Measurements from ENCODE around the gene ADNP2.

ADNP2 gene

DNA sequence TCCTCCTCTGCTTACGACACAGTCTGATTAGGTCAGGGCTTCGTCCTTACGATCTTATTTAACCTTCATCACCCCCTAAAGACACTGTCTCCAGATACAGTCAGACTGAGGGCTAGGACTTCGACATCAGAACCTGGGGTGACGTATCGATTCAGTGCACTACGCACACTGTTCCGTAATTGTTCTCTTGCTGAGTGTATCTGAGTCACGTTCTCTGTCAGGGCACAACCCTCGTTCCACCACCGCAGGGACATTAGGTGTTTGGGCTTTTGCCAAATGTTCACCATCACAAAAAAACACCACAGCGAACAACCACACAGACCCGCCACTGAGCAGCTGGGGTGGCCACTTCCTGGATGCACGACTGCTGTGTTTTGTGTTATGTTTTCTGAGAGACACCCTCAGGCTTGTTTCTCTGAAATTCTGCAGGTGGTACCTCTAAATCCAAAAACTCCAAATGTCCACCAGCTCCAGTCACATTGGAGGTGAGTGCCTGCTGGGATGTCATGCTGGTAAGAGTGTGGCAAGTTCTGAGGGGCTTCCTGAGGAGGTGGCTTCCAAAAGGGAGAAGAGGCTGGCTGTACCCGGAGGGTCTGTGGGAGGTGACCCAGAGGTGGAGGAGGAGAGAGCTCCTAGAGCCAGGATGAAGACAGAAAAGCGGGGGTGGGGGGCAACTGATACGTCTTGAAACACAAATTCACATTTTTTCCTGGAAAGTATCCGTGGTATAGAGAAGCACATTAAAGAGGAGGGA, 66.6 kb downstream of the ADNP2 start:
- no peak for DNase-seq

DNA sequence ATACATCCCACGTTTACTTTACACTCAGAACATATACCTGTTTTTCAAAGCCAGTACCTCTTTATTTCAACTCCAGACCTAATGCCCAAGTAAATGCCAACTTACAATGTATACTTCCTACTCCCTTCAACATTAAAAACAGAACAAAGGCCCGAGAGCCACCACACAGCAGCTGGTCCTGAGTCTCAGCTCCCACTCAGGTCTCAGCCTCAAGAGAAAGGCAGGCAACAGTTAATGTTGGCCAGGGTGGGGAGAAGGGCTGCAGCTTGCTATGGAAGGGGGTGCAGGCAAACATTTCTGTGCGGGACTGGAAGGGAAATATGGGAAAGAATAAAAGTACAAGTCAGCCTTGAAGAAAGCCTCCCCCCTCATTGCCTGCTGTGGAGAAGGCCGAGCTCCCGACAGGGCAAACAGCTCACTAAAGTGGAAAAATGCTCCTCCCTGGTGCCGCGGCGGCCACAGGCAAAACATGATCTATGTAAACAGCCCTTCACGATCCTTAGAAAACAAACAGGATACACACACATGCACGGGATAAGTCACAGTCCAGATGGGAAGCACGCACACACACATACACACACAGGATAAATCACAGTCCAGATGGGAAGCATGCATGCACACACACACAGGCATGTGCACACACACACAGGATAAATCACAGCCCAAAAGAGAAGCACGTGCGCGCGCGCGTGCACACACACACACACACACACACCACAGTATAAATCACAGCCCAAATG, 67.4 kb downstream of the ADNP2 start:
- no peak for DNase-seq

DNA sequence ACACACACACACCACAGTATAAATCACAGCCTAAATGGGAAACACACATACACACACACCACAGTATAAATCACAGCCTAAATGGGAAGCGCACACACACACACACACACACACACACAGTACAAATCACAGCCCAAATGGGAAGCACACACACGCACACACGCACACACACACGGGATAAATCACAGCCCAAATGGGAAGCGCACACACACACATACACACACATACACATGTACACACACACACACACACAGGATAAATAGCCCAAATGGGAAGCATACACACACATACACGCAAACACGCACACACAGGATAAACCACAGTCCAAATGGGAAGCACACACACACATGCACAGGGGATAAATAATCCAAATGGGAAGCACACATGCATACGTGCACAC, 68.1 kb downstream of the ADNP2 start:
- DNase-seq, result no peak

DNA sequence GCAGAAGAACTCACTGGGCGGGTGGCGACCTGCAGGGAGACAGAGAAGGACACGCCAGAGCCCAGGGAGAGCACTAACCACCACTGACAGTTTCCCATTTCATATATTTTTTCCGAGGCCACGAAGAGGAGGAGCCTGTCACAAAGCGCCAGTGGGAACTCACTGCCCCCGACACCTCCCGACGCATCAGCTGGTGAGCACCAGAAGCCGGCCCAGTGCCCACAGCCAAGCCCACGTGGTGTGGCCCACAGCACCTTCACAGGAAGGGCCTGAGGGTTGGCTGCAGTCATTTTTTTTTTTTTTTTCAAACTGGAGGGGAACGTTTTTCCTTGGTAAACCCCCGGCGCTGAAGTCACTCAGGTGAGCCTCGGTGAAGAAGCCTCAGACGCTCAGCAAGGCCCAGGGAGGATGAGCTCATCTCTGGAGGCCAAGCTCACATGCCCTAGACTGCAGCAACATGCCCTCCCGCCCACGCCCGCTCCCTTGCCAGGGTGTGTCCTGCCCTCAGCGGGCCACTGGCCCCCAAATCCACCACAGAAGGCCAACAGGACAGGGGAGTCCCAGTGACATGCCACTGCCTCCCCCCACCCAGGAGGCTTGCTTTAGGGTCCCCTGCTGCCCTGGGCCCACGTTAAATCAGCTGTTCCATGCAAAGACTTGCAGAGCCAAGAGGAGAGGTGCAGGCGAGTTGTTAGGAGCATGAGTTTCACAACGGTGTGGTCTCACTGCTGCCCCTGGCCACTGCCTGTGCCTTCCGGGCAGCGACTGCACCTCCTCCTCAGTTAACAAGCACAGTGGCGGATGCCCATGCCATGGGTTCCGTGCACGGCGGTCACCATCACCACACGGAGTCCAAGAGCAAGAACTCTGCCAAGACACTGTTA, 70.1 kb downstream of the ADNP2 start:
- no peak for DNase-seq

DNA sequence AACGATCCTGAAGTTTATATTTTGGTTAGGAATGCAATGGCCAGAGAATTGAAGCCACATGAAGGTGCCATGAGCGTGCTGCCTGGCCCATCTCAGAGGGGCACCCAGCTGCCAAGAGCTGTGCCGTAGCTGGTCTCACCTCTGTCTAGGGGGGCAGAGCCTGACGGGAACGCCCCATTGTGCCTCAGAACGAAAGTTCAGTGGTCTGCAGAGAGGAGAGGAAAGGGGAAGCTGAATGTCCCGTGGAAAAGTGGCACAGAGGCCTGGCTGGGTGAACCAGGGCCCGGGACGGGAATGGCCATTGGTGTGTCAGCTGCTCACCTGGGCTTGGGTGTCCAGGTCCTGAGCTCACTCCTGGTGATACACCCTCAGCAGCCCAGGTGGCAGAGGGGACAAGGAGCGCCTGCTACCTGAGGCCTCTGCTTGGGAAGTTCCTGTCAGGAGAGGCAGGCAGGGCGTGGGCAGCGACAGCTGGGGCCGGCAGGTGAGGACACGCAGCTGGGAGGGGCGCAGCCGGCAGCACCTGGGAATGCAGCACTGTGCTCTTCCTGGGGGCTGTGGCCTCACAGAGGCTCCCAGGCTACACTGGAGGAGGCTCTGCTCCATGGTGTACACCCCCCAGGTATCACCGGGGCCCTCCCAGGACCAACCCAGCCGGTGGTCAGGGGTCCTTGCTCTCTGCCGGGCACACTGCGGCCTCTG, 70.9 kb downstream of the ADNP2 start:
- DNase-seq, result no peak

DNA sequence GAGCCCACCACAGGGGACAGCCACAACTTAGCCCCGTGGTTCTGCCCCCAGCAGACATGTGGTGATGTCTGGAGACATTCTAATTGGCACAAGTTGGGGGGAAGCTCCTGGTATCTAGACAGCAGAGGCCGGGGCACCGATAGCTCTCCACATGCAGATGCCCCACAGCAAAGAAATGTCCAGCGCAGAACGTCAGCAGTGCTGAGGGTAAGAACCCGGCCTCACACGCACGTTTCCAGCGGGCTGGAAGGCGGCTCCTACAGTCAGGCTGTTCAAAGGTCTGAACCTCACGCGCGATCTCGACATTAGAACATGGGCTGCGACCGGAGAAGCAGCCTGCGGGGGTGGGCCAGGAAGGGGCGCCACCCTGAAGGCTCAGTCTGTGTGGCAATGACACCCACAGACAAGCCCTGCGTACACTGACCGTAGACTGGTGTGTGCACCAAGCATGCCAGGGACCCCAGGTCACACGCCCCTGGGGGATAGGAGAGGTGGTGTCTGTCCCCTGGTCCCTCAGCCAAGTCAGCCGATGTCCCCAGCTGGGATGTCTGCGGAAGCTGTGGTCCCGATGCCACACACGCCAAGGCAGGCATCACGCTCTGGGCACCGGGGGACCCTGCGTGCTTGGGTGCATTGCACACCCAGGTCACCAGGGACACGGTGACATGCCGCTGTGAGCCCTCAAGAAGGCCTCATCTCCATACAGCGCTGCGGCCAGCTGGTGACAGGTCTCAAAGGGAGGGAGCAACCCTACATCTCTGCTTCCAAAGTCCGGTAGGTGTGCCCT, 71.9 kb downstream of the ADNP2 start:
- DNase-seq, result no peak

DNA sequence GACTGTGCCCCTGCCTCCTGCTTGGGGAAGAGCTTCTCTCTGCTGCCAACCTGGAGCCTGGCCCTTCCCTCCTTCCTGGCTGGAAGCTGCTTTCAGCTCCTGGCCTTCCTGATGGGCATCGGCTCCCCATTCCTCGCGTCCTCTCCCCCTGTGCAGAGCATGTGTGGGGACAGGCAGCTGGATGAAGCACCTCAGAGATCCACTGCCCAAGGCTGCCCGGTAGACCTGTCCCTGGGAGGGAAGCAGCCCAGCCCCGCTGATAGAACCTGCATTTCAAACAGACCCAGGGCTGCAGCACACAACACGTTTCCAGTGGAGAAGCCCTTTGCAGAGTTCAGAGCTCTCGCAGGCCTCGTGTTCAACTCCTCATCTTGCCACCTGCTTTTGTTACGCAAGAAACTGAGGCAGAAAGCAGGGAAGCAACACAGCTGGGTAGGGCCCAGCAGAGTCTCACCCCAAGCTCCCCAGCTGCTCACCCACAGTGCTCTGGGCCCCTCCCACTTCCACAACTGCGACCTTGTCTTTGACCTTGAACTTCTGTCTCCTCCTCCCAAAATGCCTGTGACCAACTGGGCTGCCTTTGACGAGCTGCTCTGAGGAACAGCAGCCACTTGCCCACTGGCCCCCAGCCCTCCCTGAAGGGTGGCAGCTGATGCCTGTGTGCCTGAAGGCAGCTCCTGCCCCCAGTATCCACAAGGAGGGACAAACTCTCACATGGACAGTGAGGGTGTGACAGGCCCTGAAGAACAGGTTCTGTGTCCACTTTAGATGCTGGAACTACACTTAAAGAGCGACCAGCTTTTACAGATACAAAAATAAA, 72.8 kb downstream of the ADNP2 start:
- DNase-seq, result no peak

DNA sequence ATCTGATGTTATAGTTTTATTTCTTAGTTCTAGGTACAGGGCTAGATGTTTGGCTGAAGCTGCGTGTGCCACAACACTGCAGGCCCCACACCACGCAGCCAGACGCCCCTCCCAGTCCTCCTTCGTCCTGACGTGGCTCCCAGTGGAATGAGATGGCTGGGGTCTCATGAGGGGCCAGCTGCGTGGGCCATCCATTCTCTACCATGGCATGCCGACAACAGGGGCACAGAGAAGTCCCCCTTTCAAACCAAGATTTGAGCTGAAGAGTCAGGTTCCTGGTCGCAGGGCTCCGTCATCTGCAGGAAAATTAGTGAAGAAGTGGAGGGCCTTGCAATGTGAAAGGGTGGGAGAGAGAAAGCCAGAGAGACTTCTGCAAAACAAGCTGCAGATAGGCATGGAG, 73.8 kb downstream of the ADNP2 start:
- DNase-seq, result no peak

DNA sequence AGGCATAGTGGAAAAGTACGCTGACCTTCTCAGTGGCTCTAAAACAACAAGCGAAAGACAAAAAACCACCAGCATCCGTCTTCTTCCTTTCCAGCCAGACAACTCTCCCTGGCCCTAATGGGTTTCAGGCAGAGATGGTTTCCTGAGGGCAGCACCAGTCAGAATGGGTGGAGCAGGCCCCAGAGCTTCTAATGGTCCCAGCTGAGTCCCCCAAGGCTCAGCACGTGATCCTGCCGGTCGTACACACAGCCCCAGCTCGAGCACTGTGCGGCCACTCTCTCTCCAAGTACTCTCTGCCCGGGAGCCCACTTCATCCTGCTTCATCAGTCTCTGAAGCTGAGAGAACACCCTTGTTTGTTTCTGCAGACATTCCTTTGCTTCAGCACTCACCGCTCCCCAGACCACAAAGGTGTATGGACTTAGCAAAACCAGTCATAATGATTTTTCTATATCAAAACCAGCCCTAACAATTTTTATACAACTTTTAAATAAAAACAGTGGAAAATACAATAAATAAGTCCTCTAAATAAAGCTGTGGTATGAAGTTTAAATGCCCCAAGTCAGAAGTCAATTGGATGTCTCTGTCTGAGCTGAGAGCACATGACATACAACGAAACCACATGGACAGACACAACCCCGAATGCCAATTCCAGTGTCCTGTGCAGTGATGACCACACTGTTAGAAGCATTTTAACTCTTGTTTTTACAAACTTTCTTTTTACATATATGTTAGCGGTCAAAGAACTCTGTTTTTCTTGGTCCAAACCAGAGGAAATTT, 74.4 kb downstream of the ADNP2 start:
- no peak for DNase-seq

DNA sequence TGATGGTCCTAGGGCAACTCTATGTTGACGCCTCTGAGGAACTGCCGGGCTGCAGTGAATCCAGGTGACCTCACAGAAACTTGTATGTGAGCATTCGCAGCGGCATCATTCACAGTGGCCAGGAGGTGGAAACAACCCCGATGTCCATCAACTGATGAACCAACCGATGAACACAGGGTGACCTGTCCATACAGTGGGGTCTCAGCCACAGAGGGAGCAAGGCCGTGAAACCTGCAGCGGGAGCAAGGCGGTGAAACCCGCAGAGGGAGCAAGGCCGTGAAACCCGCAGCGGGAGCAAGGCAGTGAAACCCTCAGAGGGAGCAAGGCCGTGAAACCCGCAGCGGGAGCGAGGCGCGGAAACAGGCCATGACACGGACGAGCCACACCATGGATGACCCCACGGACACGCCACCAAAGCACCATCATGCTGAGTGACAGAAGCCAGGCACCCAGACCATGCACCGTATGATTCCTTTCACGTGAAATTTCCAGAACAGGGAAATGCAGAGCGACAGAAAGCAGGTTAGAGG, 75.2 kb downstream of the ADNP2 start:
- DNase-seq, result no peak

DNA sequence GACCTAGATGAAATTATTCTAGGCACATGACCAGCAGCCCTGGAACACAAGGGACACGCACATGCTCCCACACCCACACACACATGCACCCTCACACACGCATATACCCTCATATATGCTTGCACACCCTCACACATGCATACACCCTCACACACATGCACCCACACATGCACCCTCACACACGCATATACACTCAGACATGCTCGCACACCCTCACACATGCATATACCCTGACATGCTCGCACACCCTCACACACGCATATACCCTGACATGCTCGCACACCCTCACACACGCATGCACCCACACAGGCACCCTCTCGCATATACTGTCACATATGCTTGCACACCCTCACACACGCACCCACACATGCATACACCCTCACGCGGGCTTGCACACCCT, 76.5 kb downstream of the ADNP2 start:
- DNase-seq, result no peak

DNA sequence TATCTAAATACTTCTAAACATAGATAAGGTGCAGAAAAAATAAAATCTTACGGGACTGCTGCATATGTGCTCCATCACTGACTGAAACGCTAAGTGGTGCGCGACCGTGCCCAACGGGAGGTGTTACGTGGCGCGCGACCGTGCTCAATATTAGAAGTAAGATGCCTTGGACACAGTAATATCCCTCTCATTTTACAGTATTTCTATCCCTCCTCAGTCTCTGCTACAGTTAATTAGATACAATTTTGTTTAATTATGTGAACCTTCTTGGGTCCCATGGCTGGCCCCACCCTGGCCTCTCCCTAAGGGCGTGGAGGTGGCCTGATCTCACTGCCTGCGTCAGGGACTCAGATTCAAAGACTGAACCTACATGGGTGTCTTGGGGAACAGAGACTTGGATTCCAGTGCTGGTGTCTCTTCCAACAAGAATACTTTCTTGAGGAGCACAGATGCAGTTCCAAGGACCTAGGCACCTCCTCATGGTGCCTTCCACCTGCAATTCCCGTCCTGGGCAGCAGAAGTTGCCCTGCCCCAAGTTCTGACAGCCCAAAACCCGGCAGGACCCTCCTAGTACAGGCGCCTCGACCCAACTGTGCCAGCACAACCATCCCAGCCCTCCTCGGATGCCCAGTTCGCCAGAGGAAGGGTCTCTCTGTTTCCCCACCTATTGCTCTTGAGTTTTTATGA, 79.0 kb downstream of the ADNP2 start:
- no peak for DNase-seq

DNA sequence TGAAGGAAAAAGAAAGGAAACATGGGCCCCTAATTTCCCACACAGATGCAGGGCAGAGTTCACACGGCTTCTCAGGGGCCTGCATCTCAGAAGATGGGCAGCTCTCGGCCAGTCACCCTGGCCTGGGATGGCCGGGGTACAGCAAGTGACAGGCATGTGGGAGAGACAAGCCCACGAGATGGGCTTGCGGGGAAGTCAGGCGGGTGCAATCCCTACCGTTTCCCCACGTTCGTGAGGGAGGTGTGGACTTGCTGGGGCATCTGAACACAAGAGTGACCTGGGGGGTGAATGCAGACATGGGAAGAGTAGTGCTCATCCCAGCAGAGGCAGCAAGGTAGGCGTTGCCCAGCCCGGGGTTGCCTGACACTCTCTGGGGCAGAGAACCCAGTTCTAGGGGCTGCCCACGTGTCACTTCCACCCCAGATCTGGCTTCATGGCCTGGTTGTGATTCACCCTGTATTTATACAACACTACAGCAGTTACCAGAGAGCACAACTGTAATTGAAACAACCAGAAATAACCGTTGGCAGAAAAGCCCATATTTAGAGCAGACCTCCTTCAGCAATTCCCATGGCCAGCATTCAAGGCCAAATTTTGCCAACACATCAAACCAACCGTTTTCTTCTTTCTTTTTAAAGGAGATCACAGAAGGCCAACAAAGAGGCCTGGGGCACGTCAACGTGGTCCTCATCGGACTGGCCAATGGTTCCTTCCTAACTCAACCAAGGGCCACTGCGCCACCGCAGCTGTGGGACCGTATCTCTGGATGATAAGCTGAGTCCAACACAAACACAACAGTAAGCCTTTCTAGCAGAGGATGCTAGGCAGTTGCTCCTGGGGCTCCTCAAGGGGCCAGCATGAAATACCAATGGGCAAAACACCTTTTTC, 79.8 kb downstream of the ADNP2 start:
- DNase-seq, result no peak

DNA sequence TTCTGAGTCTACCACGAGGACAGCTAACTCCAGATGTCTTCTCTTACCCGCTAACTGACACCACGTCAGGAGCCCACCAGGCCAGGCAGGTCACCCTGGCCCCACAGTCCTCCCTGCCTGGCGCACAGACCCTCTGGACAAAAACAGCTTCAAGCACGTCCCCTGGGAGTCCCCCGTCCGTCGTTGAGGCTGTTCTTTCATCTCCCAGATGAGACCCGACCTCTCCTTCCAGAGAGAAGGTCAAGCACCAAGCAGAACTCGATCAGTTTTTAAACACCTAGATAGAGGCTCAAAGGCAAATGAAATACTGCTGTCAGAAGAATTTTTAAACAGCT, 80.4 kb downstream of the ADNP2 start:
- no peak for DNase-seq
